Activated CD8-positive, alpha-beta memory T cell treated with anti-CD3 and anti-CD28 coated beads, Interleukin-2, amount 50 U/mL, for 24 hours (primary cell): Measurements from ENCODE around the gene IKZF1.

Experiments
- DNase-seq: peaks from one replicate; pipeline ENCODE4 v3.0.0-alpha.2; 2020; ENCODE audit errors: extremely low read depth

IKZF1 gene

GRCh38 chr7:50449501-50449880 lies 145.0 kb downstream of the IKZF1 start:
- DNase-seq, result no peak

- peak; percentile 47 for DNase-seq
These were observed 145.5 kb downstream of the IKZF1 start, which contains the start of gene FIGNL1 for GRCh38 chr7:50449881-50450589. Gene FIGNL1, minus strand, starts transcription at chr7:50450350. Its CDS starts 3,063 bp downstream, at chr7:50447287.

GRCh38 chr7:50450590-50451032 lies 146.1 kb downstream of the IKZF1 start:
- DNase-seq, result no peak
